Ectodermal cell (in vitro differentiated cells): Measurements from ENCODE around the gene INPP4B.
"Not testable (repeated sequence)": the region's sequence is repeated elsewhere in the genome, so short reads cannot be mapped to it uniquely, and the experiment has no call there.

Source experiments
- H3K27ac ChIP-seq: 2 replicates; pipeline ENCODE4 v1.7.0; 2013; ENCODE audit warnings: mild to moderate bottlenecking, low read depth, low read length; ENCODE audit not compliant: insufficient read depth, poor library complexity, severe bottlenecking
- H3K27me3 ChIP-seq: 2 replicates; pipeline ENCODE4 v1.7.0; 2013; ENCODE audit warnings: mild to moderate bottlenecking, low read length; ENCODE audit not compliant: insufficient read depth, control insufficient read depth, poor library complexity, severe bottlenecking
- H3K36me3 ChIP-seq: one replicate; pipeline ENCODE4 v1.7.0; 2013; ENCODE audit warnings: low read length; ENCODE audit not compliant: control insufficient read depth, insufficient read depth
- H3K4me1 ChIP-seq: one replicate; pipeline ENCODE4 v1.7.0; 2013; ENCODE audit warnings: low read length; ENCODE audit not compliant: control insufficient read depth, insufficient read depth
- H3K4me3 ChIP-seq: 2 replicates; pipeline ENCODE4 v1.7.0; 2013; ENCODE audit warnings: low read depth, low read length, control low read depth; ENCODE audit not compliant: insufficient read depth
- H3K9me3 ChIP-seq: 2 replicates; pipeline ENCODE4 v1.7.0; 2013; ENCODE audit warnings: mild to moderate bottlenecking, low read length, moderate library complexity; ENCODE audit not compliant: control insufficient read depth
- WGBS, 2 experiments: methylation state at CpG; one replicate each; pipeline ENCODE4 v1.1.7; 2013; ENCODE audit warnings: missing lambda C conversion rate in 2 of 2; 5-methylcytosine and 5-hydroxymethylcytosine counted together

INPP4B gene

GRCh38 chr4:142402156-142402555 is 443.9 kb downstream of the INPP4B start:
- WGBS, 2 experiments, result 7 to 50% methylated on average over 1 to 2 of the region's 2 CpGs
- Histone ChIP-seq H3K27ac (no peak overlapping the region), H3K36me3 (no peaks in the 10 kb centered on the region), H3K27me3 (no peaks in the 10 kb centered on the region), H3K4me3 (no peak overlapping the region), H3K9me3 (no peaks in the 10 kb centered on the region), H3K4me1 (peaks cover 14% of the 10 kb centered on the region)

GRCh38 chr4:142397364-142397991 is 448.6 kb downstream of the INPP4B start:
- not testable (repeated sequence) for H3K4me3 ChIP-seq, H3K27me3 ChIP-seq, H3K27ac ChIP-seq, H3K36me3 ChIP-seq, H3K9me3 ChIP-seq, H3K4me1 ChIP-seq
- 94% methylated on average over 13 to 16 of the region's 16 CpGs for WGBS, 2 experiments

- Histone ChIP-seq H3K9me3 (no peaks in the 10 kb centered on the region), H3K27me3 (no peaks in the 10 kb centered on the region), H3K36me3 (no peaks in the 10 kb centered on the region), H3K4me3 (no peak overlapping the region), H3K4me1 (no peaks in the 10 kb centered on the region), H3K27ac (no peak overlapping the region)
- WGBS, 2 experiments, result 73% methylated on average over 1 of the region's 1 CpG; no CpG with 5 or more reads in 1 of the 2 experiments
Measured at GRCh38 chr4:142396279-142396678, 449.8 kb downstream of the INPP4B start.

GRCh38 chr4:142393127-142393526 is 453.0 kb downstream of the INPP4B start:
- no peaks in the 10 kb centered on the region for H3K4me1 ChIP-seq
- H3K9me3 ChIP-seq, result no peaks in the 10 kb centered on the region
- no peak overlapping the region for H3K27ac ChIP-seq
- H3K36me3 ChIP-seq, result no peaks in the 10 kb centered on the region
- no peak overlapping the region for H3K4me3 ChIP-seq
- WGBS, 2 experiments, result 77 to 84% methylated on average over 4 of the region's 4 CpGs
- no peaks in the 10 kb centered on the region for H3K27me3 ChIP-seq

- no peak overlapping the region for H3K27ac ChIP-seq
- H3K36me3 ChIP-seq, result no peaks in the 10 kb centered on the region
- WGBS, 2 experiments, result 89 to 91% methylated on average over 6 of the region's 6 CpGs
- no peak overlapping the region for H3K4me3 ChIP-seq
- H3K9me3 ChIP-seq, result no peaks in the 10 kb centered on the region
- no peaks in the 10 kb centered on the region for H3K27me3 ChIP-seq
- no peaks in the 10 kb centered on the region for H3K4me1 ChIP-seq
Measured at GRCh38 chr4:142386856-142387255, 459.2 kb downstream of the INPP4B start.

- Histone ChIP-seq H3K4me3 (no peak overlapping the region), H3K4me1 (no peaks in the 10 kb centered on the region)
Measured at GRCh38 chr4:142386449-142386848, 459.7 kb downstream of the INPP4B start.

GRCh38 chr4:142383800-142384470 is 462.2 kb downstream of the INPP4B start:
- Histone ChIP-seq H3K9me3 (no peaks in the 10 kb centered on the region), H3K27me3 (no peaks in the 10 kb centered on the region), H3K36me3 (no peaks in the 10 kb centered on the region), H3K4me3 (no peak overlapping the region), H3K27ac (no peak overlapping the region), H3K4me1 (no peaks in the 10 kb centered on the region)
- 96 to 98% methylated on average over 3 to 4 of the region's 4 CpGs for WGBS, 2 experiments

More at GRCh38 chr4:142386449-142386848, 459.7 kb downstream of the INPP4B start:
- Histone ChIP-seq H3K9me3 (no peaks in the 10 kb centered on the region), H3K27ac (no peak overlapping the region), H3K27me3 (no peaks in the 10 kb centered on the region), H3K36me3 (no peaks in the 10 kb centered on the region)
- 95% methylated on average over 8 of the region's 8 CpGs for WGBS, 2 experiments

GRCh38 chr4:142383354-142383753 is 462.7 kb downstream of the INPP4B start:
- Histone ChIP-seq H3K4me3 (no peak overlapping the region), H3K27me3 (no peaks in the 10 kb centered on the region), H3K36me3 (no peaks in the 10 kb centered on the region), H3K4me1 (no peaks in the 10 kb centered on the region), H3K27ac (no peak overlapping the region), H3K9me3 (no peaks in the 10 kb centered on the region)

- H3K27ac ChIP-seq, result no peak overlapping the region
- H3K36me3 ChIP-seq, result no peaks in the 10 kb centered on the region
- 67 to 81% methylated on average over 5 of the region's 5 CpGs for WGBS, 2 experiments
- H3K27me3 ChIP-seq, result no peaks in the 10 kb centered on the region
- no peaks in the 10 kb centered on the region for H3K9me3 ChIP-seq
- no peaks in the 10 kb centered on the region for H3K4me1 ChIP-seq
- H3K4me3 ChIP-seq, result no peak overlapping the region
Measured at GRCh38 chr4:142380052-142380602, 466.0 kb downstream of the INPP4B start.

- Histone ChIP-seq H3K9me3 (no peaks in the 10 kb centered on the region), H3K27ac (no peak overlapping the region), H3K4me3 (no peak overlapping the region), H3K27me3 (no peaks in the 10 kb centered on the region), H3K36me3 (no peaks in the 10 kb centered on the region), H3K4me1 (no peaks in the 10 kb centered on the region)
- WGBS, 2 experiments, result 79 to 82% methylated on average over 3 to 4 of the region's 4 CpGs
Measured at GRCh38 chr4:142379277-142380051, 466.6 kb downstream of the INPP4B start.
